ENCODE measurements around the gene TAPBP.
A peak's percentile ranks its signal among the peaks of the same experiment; 100 is the strongest.

TAPBP gene

GRCh38 chr6:33252759-33253158 is 61.1 kb downstream of the TAPBP start:
- peaks cover 16% of the 10 kb centered on the region for H3K36me3 ChIP-seq (ENCODE audit: insufficient read depth, insufficient read length, low read length)
- H3K4me3 ChIP-seq (ENCODE audit: insufficient read length, low read depth): no peak overlapping the region
- DNase-seq (ENCODE audit: low read depth, low spot score): no peak
- TF ChIP-seq ZNF274 (IDR thresholded peaks at IDR 0.05; ENCODE audit: low read depth, low read length): no peak
- TF ChIP-seq YY1 (IDR thresholded peaks at IDR 0.05; ENCODE audit: insufficient read depth, insufficient read length): no peak
- TF ChIP-seq SUZ12 (IDR thresholded peaks at IDR 0.05; ENCODE audit: extremely low read depth, insufficient read depth, insufficient read length): no peak
- peaks cover 3% of the 10 kb centered on the region for H3K4me1 ChIP-seq (ENCODE audit: insufficient read depth, insufficient read length)
- H3K9ac ChIP-seq (ENCODE audit: insufficient read length, low read depth): no peak overlapping the region
- no peaks in the 10 kb centered on the region for H3K9me3 ChIP-seq (ENCODE audit: insufficient read depth, low read length)
- peaks cover 3% of the 10 kb centered on the region for H3K27me3 ChIP-seq (ENCODE audit: insufficient read depth, insufficient read length)

GRCh38 chr6:33251395-33252012 is 62.4 kb downstream of the TAPBP start:
- Histone ChIP-seq H3K4me3 (ENCODE audit: insufficient read length, low read depth) (no peak overlapping the region), H3K36me3 (ENCODE audit: insufficient read depth, insufficient read length, low read length) (peaks cover 16% of the 10 kb centered on the region), H3K27me3 (ENCODE audit: insufficient read depth, insufficient read length) (peaks cover 12% of the 10 kb centered on the region), H3K4me1 (ENCODE audit: insufficient read depth, insufficient read length) (peaks cover 3% of the 10 kb centered on the region), H3K9ac (ENCODE audit: insufficient read length, low read depth) (peak overlapping the region; percentile 21), H3K9me3 (ENCODE audit: insufficient read depth, low read length) (no peaks in the 10 kb centered on the region)
- DNase-seq (ENCODE audit: low read depth, low spot score): no peak
- TF ChIP-seq SUZ12 (IDR thresholded peaks at IDR 0.05; ENCODE audit: extremely low read depth, insufficient read depth, insufficient read length): no peak
- TF ChIP-seq YY1 (IDR thresholded peaks at IDR 0.05; ENCODE audit: insufficient read depth, insufficient read length): no peak
- no peak for TF ChIP-seq ZNF274 (IDR thresholded peaks at IDR 0.05; ENCODE audit: low read depth, low read length)

GRCh38 chr6:33250731-33251130 is 63.1 kb downstream of the TAPBP start:
- DNase-seq (ENCODE audit: low read depth, low spot score): no peak
- Histone ChIP-seq H3K4me3 (ENCODE audit: insufficient read length, low read depth) (no peak overlapping the region), H3K36me3 (ENCODE audit: insufficient read depth, insufficient read length, low read length) (peaks cover 16% of the 10 kb centered on the region), H3K9me3 (ENCODE audit: insufficient read depth, low read length) (no peaks in the 10 kb centered on the region), H3K9ac (ENCODE audit: insufficient read length, low read depth) (no peak overlapping the region), H3K27me3 (ENCODE audit: insufficient read depth, insufficient read length) (peaks cover 18% of the 10 kb centered on the region), H3K4me1 (ENCODE audit: insufficient read depth, insufficient read length) (peaks cover 3% of the 10 kb centered on the region)
- no peak for TF ChIP-seq YY1 (IDR thresholded peaks at IDR 0.05; ENCODE audit: insufficient read depth, insufficient read length)
- TF ChIP-seq ZNF274 (IDR thresholded peaks at IDR 0.05; ENCODE audit: low read depth, low read length): no peak
- no peak for TF ChIP-seq SUZ12 (IDR thresholded peaks at IDR 0.05; ENCODE audit: extremely low read depth, insufficient read depth, insufficient read length)

DNA sequence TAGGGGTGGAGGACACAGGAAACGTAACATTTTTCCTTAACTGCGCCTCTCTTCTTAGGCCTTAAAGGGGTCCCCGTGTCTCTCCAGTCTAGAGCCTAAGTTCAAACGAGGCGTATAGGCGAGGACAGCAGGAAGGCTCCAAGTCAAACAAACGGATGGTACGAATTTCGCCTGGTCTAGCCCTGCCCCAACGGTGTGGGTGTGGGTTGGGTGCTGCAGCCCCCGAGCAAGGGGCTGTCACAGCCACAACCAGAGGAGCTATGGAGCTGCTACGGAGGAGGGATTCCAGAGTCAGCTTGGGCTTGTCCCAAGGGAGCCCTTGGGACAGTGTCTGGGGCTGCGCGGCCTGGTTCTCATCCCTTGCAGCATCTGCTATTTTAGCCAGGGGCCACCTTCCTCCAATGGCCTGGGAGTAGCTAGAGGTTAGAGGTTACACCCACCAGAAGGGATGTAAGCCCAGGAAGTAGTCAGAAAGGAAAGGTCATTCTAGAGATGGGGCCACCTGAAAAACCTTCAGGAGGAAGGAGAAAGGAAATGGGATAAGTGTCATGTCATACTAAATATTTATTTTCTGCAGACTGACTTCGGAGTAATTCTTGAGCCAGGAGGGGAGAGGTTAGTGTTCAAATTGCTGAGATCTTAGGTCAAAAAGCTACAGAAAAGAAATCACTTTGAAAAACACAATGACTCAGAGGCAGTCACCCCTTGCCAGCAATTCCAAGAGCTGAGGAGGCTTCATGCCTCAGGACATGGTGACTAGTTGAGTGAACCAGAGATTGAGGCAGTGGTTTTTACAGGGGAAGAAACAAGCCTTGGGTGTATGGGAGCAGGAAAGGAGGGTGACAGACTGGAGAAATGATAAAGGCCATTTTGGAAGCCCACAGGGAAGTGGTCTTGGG is 63.9 kb downstream of the TAPBP start:
- no peak for DNase-seq (ENCODE audit: low read depth, low spot score)
- TF ChIP-seq YY1 (IDR thresholded peaks at IDR 0.05; ENCODE audit: insufficient read depth, insufficient read length) (no peak), SUZ12 (IDR thresholded peaks at IDR 0.05; ENCODE audit: extremely low read depth, insufficient read depth, insufficient read length) (no peak), ZNF274 (IDR thresholded peaks at IDR 0.05; ENCODE audit: low read depth, low read length) (no peak)
- H3K36me3 ChIP-seq (ENCODE audit: insufficient read depth, insufficient read length, low read length): peaks cover 16% of the 10 kb centered on the region
- H3K9ac ChIP-seq (ENCODE audit: insufficient read length, low read depth): peak overlapping the region; percentile 96
- peak overlapping the region; percentile 70 for H3K4me3 ChIP-seq (ENCODE audit: insufficient read length, low read depth)
- H3K9me3 ChIP-seq (ENCODE audit: insufficient read depth, low read length): no peaks in the 10 kb centered on the region
- H3K4me1 ChIP-seq (ENCODE audit: insufficient read depth, insufficient read length): peaks cover 3% of the 10 kb centered on the region
- peaks cover 18% of the 10 kb centered on the region for H3K27me3 ChIP-seq (ENCODE audit: insufficient read depth, insufficient read length)
